Natural killer cell (primary cell): ENCODE data around the gene DAPK1. TPM values are rescaled to one million over a fixed set of nuclear protein-coding genes. Genes with fewer than 3 reads are reported as not detected.

Source experiments
- ATAC-seq, 3 donors: fragments of 150-1000 bp in 2 of 3; fragments of 200-7000 bp in 1 of 3; cut with Tn5 transposase; 1 replicate in 1 of 3; 2 replicates in 2 of 3; pipeline ENCODE4 v1.10.0; 2021; ENCODE audit warnings: mild to moderate bottlenecking in 2 of 3, moderate library complexity in 2 of 3
- DNase-seq, 2 donors: peaks; one replicate each; pipeline versions ENCODE4 v3.0.0 to v3.0.0-alpha.2; 2013 to 2021; ENCODE audit warnings: mixed read lengths in 1 of 2
- H3K27ac ChIP-seq: one replicate; pipeline ENCODE4 v1.5.1; 2013; ENCODE audit warnings: mild to moderate bottlenecking, low read length
- H3K27me3 ChIP-seq: one replicate; pipeline ENCODE4 v1.6.1; 2013; ENCODE audit warnings: low read length; ENCODE audit not compliant: control insufficient read depth, insufficient read depth
- H3K36me3 ChIP-seq: one replicate; pipeline ENCODE4 v1.6.1; 2013; ENCODE audit warnings: low read length; ENCODE audit not compliant: control insufficient read depth, insufficient read depth
- H3K4me1 ChIP-seq: one replicate; pipeline ENCODE4 v1.6.1; 2013; ENCODE audit warnings: low read length; ENCODE audit not compliant: control insufficient read depth, insufficient read depth
- H3K4me3 ChIP-seq: one replicate; pipeline ENCODE4 v1.5.1; 2013; ENCODE audit warnings: low read length
- H3K9me3 ChIP-seq: one replicate; pipeline ENCODE4 v1.6.1; 2013; ENCODE audit warnings: low read length; ENCODE audit not compliant: control insufficient read depth, insufficient read depth
- H3K27ac Mint-ChIP-seq, 2 donors: one replicate each; pipeline ENCODE4 v1.8.0; 2022; ENCODE audit warnings: mild to moderate bottlenecking in 2 of 2, mixed read lengths in 2 of 2, moderate library complexity in 1 of 2
- H3K27me3 Mint-ChIP-seq, 2 donors: one replicate each; pipeline ENCODE4 v1.8.0; 2022; ENCODE audit warnings: low read depth in 2 of 2, mixed read lengths in 2 of 2
- H3K36me3 Mint-ChIP-seq: one replicate; pipeline ENCODE4 v1.8.0; 2022; ENCODE audit warnings: mixed read lengths
- H3K4me1 Mint-ChIP-seq, 2 donors: one replicate each; pipeline ENCODE4 v1.8.0; 2022; ENCODE audit warnings: mixed read lengths in 2 of 2
- H3K4me3 Mint-ChIP-seq: one replicate; pipeline ENCODE4 v1.8.0; 2022; ENCODE audit warnings: mild to moderate bottlenecking, moderate library complexity, mixed read lengths
- H3K9me3 Mint-ChIP-seq, 2 donors: one replicate each; pipeline ENCODE4 v1.8.0; 2022; ENCODE audit warnings: mixed read lengths in 2 of 2
- WGBS: methylation state at CpG from one replicate; pipeline ENCODE4 v1.1.7; 2013; ENCODE audit warnings: missing lambda C conversion rate; ENCODE audit not compliant: insufficient coverage; 5-methylcytosine and 5-hydroxymethylcytosine counted together
- intact Hi-C: fragments of 100-400 bp; cut with micrococcal nuclease; formaldehyde crosslinking; loops from one replicate; pipeline ENCODE4 v1.14.2; 2022
- total RNA-seq, 4 donors: library from RNA; stranded (reverse); fragments of 120-200 nt in 1 of 4; gene quantifications; one replicate each; pipeline versions ENCODE4 v1.2.3 to v1.2.4, GENCODE V29; 2013 to 2022
- TF ChIP-seq, protein P1 (sequence below): fragments of 200-600 bp; IDR thresholded peaks from one replicate; pipeline ENCODE4 v1.8.0; 2022; ENCODE audit warnings: antibody characterized with exemption

The DAPK1 gene
- total RNA-seq, 3 donors from 2014 or later (not counting 1 experiment from before 2014, with no cell fraction given), result 12.2 to 26.5 (median 22.7) TPM

DNA sequence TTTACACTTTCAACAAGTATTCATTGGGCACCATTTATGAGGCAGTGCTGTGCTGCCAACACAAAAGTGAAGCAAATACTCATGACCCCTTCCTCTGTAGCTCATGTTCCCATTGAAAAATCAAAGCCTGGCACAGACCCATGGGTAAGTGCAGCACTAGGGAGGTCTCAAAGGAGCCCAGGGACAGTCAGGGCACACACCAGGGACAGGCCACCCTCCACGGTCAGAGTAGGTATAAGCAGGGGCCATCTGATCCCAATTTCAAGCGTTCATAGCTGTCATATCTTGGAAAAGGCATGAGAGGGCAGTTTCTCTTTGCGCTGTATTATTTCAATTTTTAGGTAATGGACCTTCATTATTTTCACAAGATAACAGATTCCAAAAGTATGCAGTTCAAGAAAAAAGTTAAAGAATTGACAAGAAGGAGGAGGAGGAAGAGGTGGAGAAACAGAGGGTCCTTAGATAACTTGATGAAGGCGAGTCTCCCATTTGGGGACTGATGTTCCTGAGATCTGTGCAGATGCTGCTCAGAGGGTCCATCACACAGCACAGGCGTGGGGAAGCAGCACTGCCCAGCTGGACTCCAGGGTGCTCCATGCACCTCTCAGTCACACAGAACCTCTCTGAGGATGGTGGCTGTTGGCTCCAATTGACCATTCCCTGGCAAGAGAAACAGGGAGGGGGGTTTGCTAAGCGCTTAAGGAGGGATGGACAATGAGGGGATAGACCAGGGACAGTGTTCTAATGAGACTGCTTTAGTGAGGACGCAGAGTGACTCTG is 235.8 kb downstream of the DAPK1 start:
- H3K4me3 Mint-ChIP-seq, result no peak overlapping the region

DNA sequence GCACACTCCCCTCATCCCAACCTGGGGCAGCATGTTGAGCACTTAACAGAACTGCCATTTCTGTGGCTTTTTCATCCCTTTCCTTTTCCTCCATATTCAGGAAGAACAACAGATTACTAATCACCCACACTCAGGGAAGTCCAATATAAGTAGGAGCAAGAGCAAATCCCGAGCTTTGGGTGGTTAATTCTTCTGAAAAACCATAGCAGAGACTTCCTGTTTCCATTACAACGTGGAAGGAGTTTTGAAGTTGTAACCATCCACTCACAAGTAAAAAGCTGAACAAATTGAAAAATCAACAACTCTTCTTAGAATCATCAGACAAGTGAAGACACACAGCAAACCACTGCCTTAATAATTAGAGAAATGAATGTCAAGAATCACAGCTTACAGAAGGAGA is 236.4 kb downstream of the DAPK1 start:
- no peaks in the 10 kb centered on the region for H3K36me3 Mint-ChIP-seq
- H3K4me1 ChIP-seq, result no peaks in the 10 kb centered on the region
- peaks cover 12 to 51% of the 10 kb centered on the region in 2 donors for H3K27me3 Mint-ChIP-seq
- H3K27ac ChIP-seq, result no peak overlapping the region
- peaks cover 0 to 2% of the 10 kb centered on the region in 2 donors for H3K9me3 Mint-ChIP-seq
- intact Hi-C loops, result no loop called here
- H3K4me3 ChIP-seq, result no peak overlapping the region
- no peak for ATAC-seq
- WGBS, result no CpG with 5 or more reads among the region's 2 CpGs
- no peak for DNase-seq
- H3K4me1 Mint-ChIP-seq, result no peaks in the 10 kb centered on the region
- TF ChIP-seq, protein P1, sequence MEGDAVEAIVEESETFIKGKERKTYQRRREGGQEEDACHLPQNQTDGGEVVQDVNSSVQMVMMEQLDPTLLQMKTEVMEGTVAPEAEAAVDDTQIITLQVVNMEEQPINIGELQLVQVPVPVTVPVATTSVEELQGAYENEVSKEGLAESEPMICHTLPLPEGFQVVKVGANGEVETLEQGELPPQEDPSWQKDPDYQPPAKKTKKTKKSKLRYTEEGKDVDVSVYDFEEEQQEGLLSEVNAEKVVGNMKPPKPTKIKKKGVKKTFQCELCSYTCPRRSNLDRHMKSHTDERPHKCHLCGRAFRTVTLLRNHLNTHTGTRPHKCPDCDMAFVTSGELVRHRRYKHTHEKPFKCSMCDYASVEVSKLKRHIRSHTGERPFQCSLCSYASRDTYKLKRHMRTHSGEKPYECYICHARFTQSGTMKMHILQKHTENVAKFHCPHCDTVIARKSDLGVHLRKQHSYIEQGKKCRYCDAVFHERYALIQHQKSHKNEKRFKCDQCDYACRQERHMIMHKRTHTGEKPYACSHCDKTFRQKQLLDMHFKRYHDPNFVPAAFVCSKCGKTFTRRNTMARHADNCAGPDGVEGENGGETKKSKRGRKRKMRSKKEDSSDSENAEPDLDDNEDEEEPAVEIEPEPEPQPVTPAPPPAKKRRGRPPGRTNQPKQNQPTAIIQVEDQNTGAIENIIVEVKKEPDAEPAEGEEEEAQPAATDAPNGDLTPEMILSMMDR, result no peak
- no peaks in the 10 kb centered on the region for H3K9me3 ChIP-seq
- no peak overlapping the region for H3K4me3 Mint-ChIP-seq
- H3K36me3 ChIP-seq, result no peaks in the 10 kb centered on the region
- H3K27ac Mint-ChIP-seq, result no peak overlapping the region
- peaks cover 2% of the 10 kb centered on the region for H3K27me3 ChIP-seq

More for the DNA sequence above, 235.8 kb downstream of the DAPK1 start:
- H3K27ac ChIP-seq, result no peak overlapping the region
- no peaks in the 10 kb centered on the region for H3K9me3 ChIP-seq
- ATAC-seq (no peak), DNase-seq (no peak)
- Mint-ChIP-seq H3K27me3 (peaks cover 13 to 51% of the 10 kb centered on the region in 2 donors), H3K4me1 (no peaks in the 10 kb centered on the region), H3K27ac (no peak overlapping the region), H3K36me3 (no peaks in the 10 kb centered on the region), H3K9me3 (peaks cover 0 to 2% of the 10 kb centered on the region in 2 donors)
- H3K36me3 ChIP-seq, result no peaks in the 10 kb centered on the region
- H3K4me1 ChIP-seq, result no peaks in the 10 kb centered on the region
- intact Hi-C loops, result no loop called here
- H3K4me3 ChIP-seq, result no peak overlapping the region
- WGBS, result 83% methylated on average over 6 of the region's 7 CpGs
- TF ChIP-seq, protein P1, result no peak
- H3K27me3 ChIP-seq, result peaks cover 2% of the 10 kb centered on the region

DNA sequence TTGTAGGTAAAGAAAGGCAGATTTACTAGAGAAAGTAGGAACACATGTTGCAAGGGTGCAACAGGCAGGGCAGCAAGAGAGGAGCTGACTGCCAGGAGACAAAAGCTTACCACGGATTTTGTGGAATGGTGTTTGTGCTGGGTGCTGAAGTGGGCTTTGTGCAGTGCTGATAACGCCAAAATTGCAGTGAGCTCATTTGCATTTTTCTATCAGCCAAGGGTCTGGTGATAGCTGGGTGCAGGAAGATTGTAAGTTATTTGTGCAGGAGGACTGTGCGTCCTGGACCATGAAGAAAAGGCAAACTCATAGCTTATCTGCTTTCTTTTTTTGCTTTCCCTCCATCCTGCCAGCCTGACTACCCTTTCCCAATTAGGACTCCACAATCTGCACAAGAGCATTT is 241.9 kb downstream of the DAPK1 start:
- no peaks in the 10 kb centered on the region for H3K4me1 ChIP-seq
- intact Hi-C loops, result no loop called here

More for the DNA sequence above, 241.9 kb downstream of the DAPK1 start:
- H3K9me3 Mint-ChIP-seq, result peaks cover 0 to 4% of the 10 kb centered on the region in 2 donors
- DNase-seq (no peak), ATAC-seq (no peak)
- Histone ChIP-seq H3K4me3 (no peak overlapping the region), H3K9me3 (peaks cover 4% of the 10 kb centered on the region), H3K27ac (no peak overlapping the region), H3K36me3 (no peaks in the 10 kb centered on the region), H3K27me3 (peaks cover 2% of the 10 kb centered on the region)
- H3K27ac Mint-ChIP-seq, result no peak overlapping the region
- no peak overlapping the region for H3K4me3 Mint-ChIP-seq
- H3K36me3 Mint-ChIP-seq, result peaks cover 4% of the 10 kb centered on the region
- 89% methylated on average over 3 of the region's 3 CpGs for WGBS
- peaks cover 5 to 59% of the 10 kb centered on the region in 2 donors for H3K27me3 Mint-ChIP-seq
- H3K4me1 Mint-ChIP-seq, result peaks cover 0 to 5% of the 10 kb centered on the region in 2 donors
- TF ChIP-seq, protein P1, result no peak
